ENCODE data around the gene ZCCHC14. TPM values are rescaled to one million over a fixed set of nuclear protein-coding genes. Genes with fewer than 3 reads are reported as not detected.

Gene ZCCHC14
- total and polyA plus RNA-seq, 2 donors (not counting 1 experiment from before 2014, with no cell fraction given): 0.70 to 4.4 TPM

DNA sequence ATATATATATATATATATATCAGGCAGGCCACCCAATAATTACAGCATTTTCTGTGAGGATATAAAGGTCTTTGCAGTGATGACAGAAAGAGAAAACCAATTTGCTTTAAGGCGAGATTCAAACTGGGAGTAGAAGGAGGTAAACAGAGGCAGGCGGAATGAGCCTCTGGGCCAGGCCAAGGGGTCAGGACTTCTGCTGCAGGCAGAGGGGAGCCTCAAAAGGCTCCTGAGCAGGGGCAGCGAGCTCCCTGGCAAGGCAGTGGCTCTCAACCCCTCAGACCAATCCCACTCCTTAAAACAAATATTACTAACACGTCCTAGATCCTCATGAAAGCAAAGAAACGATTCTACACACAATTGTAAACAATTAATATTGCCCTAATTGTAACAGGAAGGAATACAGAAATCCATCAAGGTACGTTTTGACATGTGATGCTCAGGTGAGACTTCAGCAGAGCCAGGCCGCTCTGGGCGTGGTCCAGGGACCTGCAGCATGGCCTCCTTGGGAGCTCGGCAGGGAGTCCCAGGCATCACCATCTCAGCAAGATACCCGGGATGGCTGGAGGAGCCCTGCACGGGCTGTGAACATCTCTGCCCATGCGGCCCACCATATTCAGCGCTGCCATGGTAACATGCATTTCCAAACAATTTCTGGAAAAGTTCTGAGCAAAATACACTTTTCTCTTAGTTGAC is 127.7 kb downstream of the ZCCHC14 start:
- Histone ChIP-seq H3K4me3 (ENCODE audit: control extremely low read depth in 1 of 5, extremely low read depth in 1 of 5, insufficient read depth in 1 of 5, low read depth in 2 of 5, low read length in 4 of 5) (no peak overlapping the region), H4K20me1 (ENCODE audit: control insufficient read depth, insufficient read depth, low read length, poor library complexity, severe bottlenecking) (peaks cover 63% of the 10 kb centered on the region), H2AFZ (ENCODE audit: insufficient read depth, low read depth, low read length, poor library complexity, severe bottlenecking) (no peak overlapping the region), H3K4me2 (replicated peaks; ENCODE audit: low read depth, low read length, poor library complexity, severe bottlenecking) (no peak overlapping the region), H3K9ac (ENCODE audit: low read length) (no peak overlapping the region), H3K27ac (ENCODE audit: low read length in 2 of 2) (no peak overlapping the region), H3K36me3 (replicated peaks in 1 of 2; ENCODE audit: control extremely low read depth in 1 of 2, control insufficient read depth in 1 of 2, extremely low read depth in 1 of 2, insufficient read depth in 2 of 2, low read length in 1 of 2) (peaks cover 0 to 26% of the 10 kb centered on the region in 2 experiments), H3K4me1 (ENCODE audit: control insufficient read depth in 2 of 2, insufficient read depth in 2 of 2, low read length in 2 of 2) (peaks cover 6 to 11% of the 10 kb centered on the region in 2 donors), H3K27me3 (replicated peaks in 1 of 4; ENCODE audit: control extremely low read depth in 1 of 4, control insufficient read depth in 3 of 4, insufficient read depth in 4 of 4, low read length in 3 of 4) (no peaks in the 10 kb centered on the region), H3K9me3 (ENCODE audit: control extremely low read depth in 1 of 3, control insufficient read depth in 2 of 3, insufficient read depth in 1 of 3, low read length in 2 of 3) (no peaks in the 10 kb centered on the region), H3K79me2 (ENCODE audit: control insufficient read depth, insufficient read depth, low read length) (peaks cover 80% of the 10 kb centered on the region)
- H3K9me3 Mint-ChIP-seq (ENCODE audit: insufficient read depth): no peaks in the 10 kb centered on the region
- H3K4me3 Mint-ChIP-seq: no peak overlapping the region
- no peak for DNase-seq
- no peak overlapping the region for H3K27ac Mint-ChIP-seq
- ATAC-seq (ENCODE audit: low read depth): no peak
- 97% methylated on average over 12 of the region's 13 CpGs for WGBS (ENCODE audit: insufficient coverage)
- H3K27me3 Mint-ChIP-seq: no peaks in the 10 kb centered on the region
- intact Hi-C loops (cut with micrococcal nuclease): no loop called here
- ChIA-PET POLR2A (no interaction called here), CTCF (no interaction called here)
- TF ChIP-seq CTCF (IDR thresholded peaks at IDR 0.05) (no peak), EZH2 (IDR thresholded peaks at IDR 0.05; ENCODE audit: borderline replicate concordance, insufficient read depth, low read depth, low read length, poor library complexity, severe bottlenecking) (no peak)
- H3K4me1 Mint-ChIP-seq: peaks cover 22% of the 10 kb centered on the region

- H2AFZ ChIP-seq (ENCODE audit: insufficient read depth, low read depth, low read length, poor library complexity, severe bottlenecking): no peak overlapping the region
- WGBS (ENCODE audit: insufficient coverage): 90% methylated on average over 8 of the region's 17 CpGs
- no peaks in the 10 kb centered on the region for H3K27me3 ChIP-seq (replicated peaks in 1 of 4; ENCODE audit: control extremely low read depth in 1 of 4, control insufficient read depth in 3 of 4, insufficient read depth in 4 of 4, low read length in 3 of 4)
- peaks cover 17% of the 10 kb centered on the region for H3K4me1 Mint-ChIP-seq
- intact Hi-C loops (cut with micrococcal nuclease): no loop called here
- no peaks in the 10 kb centered on the region for H3K27me3 Mint-ChIP-seq
- no peak overlapping the region for H3K4me3 ChIP-seq (ENCODE audit: control extremely low read depth in 1 of 5, extremely low read depth in 1 of 5, insufficient read depth in 1 of 5, low read depth in 2 of 5, low read length in 4 of 5)
- CTCF ChIA-PET: no interaction called here
- ATAC-seq (ENCODE audit: low read depth) (no peak), DNase-seq (no peak)
- peaks cover 70% of the 10 kb centered on the region for H3K79me2 ChIP-seq (ENCODE audit: control insufficient read depth, insufficient read depth, low read length)
- H3K9me3 Mint-ChIP-seq (ENCODE audit: insufficient read depth): no peaks in the 10 kb centered on the region
- H4K20me1 ChIP-seq (ENCODE audit: control insufficient read depth, insufficient read depth, low read length, poor library complexity, severe bottlenecking): peaks cover 52% of the 10 kb centered on the region
- H3K4me1 ChIP-seq (ENCODE audit: control insufficient read depth in 2 of 2, insufficient read depth in 2 of 2, low read length in 2 of 2): peaks cover 6 to 10% of the 10 kb centered on the region in 2 donors
- POLR2A ChIA-PET: no interaction called here
- H3K27ac ChIP-seq (ENCODE audit: low read length in 2 of 2): no peak overlapping the region
- H3K36me3 ChIP-seq (replicated peaks in 1 of 2; ENCODE audit: control extremely low read depth in 1 of 2, control insufficient read depth in 1 of 2, extremely low read depth in 1 of 2, insufficient read depth in 2 of 2, low read length in 1 of 2): peaks cover 0 to 38% of the 10 kb centered on the region in 2 experiments
- H3K4me3 Mint-ChIP-seq: no peak overlapping the region
- no peaks in the 10 kb centered on the region for H3K9me3 ChIP-seq (ENCODE audit: control extremely low read depth in 1 of 3, control insufficient read depth in 2 of 3, insufficient read depth in 1 of 3, low read length in 2 of 3)
- H3K27ac Mint-ChIP-seq: no peak overlapping the region
- peak overlapping the region; percentile 30 for H3K4me2 ChIP-seq (replicated peaks; ENCODE audit: low read depth, low read length, poor library complexity, severe bottlenecking)
- TF ChIP-seq EZH2 (IDR thresholded peaks at IDR 0.05; ENCODE audit: borderline replicate concordance, insufficient read depth, low read depth, low read length, poor library complexity, severe bottlenecking) (no peak), CTCF (IDR thresholded peaks at IDR 0.05) (no peak)
- no peak overlapping the region for H3K9ac ChIP-seq (ENCODE audit: low read length)
Observed at GRCh38 chr16:87363771-87364455, 128.9 kb downstream of the ZCCHC14 start.

All from B cell (primary cell).